ENCODE results near the gene KRT32.

KRT32 gene

DNA sequence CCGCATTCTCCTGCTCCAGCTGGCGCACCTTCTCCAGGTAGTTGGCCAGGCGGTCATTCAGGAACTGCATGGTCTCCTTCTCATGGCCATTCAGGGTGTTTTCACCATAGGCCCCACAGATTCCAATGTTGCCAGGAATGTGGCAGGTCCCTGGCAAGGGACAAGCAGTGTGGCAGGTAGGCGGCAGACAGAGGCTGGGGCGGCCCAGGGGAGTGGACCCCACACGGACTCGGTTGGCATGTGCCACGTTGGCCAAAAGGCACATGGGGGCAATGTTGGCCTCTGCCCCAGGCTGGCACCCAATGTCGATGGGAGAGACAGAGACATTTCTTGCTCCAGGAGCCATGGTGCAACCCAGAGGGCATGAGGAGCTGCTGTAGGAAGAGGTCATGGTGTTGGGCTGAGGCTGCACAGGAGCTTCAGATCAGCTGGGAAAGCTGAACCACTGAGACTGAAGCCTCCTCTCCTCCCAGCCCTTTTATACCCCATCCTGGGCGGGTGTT lies 26.6 kb downstream of the KRT32 start, which contains the start of gene KRT38:
TSS of gene KRT38 (minus strand) at position 453 of the 503 bp plus-strand sequence. CDS start at position 391, 62 bp downstream.
- H3K27me3 ChIP-seq (replicated peaks): no peaks in the 10 kb centered on the region
- no peak within 1 kb of the TSS for H3K4me3 ChIP-seq (ENCODE audit: low read depth, low read length)
- in situ Hi-C loops (cut with HindIII; ENCODE audit: low pct_ligation_motif_present, low sequenced_read_pairs): no loop called here
- TF ChIP-seq, protein P1, sequence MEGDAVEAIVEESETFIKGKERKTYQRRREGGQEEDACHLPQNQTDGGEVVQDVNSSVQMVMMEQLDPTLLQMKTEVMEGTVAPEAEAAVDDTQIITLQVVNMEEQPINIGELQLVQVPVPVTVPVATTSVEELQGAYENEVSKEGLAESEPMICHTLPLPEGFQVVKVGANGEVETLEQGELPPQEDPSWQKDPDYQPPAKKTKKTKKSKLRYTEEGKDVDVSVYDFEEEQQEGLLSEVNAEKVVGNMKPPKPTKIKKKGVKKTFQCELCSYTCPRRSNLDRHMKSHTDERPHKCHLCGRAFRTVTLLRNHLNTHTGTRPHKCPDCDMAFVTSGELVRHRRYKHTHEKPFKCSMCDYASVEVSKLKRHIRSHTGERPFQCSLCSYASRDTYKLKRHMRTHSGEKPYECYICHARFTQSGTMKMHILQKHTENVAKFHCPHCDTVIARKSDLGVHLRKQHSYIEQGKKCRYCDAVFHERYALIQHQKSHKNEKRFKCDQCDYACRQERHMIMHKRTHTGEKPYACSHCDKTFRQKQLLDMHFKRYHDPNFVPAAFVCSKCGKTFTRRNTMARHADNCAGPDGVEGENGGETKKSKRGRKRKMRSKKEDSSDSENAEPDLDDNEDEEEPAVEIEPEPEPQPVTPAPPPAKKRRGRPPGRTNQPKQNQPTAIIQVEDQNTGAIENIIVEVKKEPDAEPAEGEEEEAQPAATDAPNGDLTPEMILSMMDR (IDR thresholded peaks at IDR 0.05; ENCODE audit: low read depth, low read length, missing control alignments): no peak
- H3K27ac ChIP-seq: no peak within 1 kb of the TSS
- H3K36me3 ChIP-seq (replicated peaks): no peaks in the 10 kb centered on the region
- no peak for DNase-seq

DNA sequence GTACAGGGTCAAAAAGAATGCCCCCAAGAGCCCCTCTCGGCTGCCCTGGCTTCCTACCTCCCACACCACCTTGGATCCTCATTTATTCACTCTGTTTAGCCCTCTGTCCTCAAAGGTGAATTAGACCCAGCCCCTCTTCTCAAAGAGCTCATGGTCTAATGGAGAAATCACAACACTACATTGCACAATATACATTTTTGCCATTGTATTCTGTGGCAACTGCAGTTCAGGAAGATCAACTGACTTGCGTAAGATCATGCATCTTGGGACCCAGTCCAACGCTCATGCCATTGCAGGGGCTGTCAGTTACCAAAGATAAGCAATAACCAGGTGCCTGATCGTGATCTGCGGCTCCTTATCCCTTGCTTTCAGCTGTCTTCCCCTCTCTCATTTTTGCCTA lies 27.8 kb downstream of the KRT32 start:
- DNase-seq: no peak
- H3K36me3 ChIP-seq (replicated peaks): no peaks in the 10 kb centered on the region
- TF ChIP-seq, protein P1 (IDR thresholded peaks at IDR 0.05; ENCODE audit: low read depth, low read length, missing control alignments): no peak
- no peak overlapping the region for H3K4me3 ChIP-seq (ENCODE audit: low read depth, low read length)
- H3K27me3 ChIP-seq (replicated peaks): no peaks in the 10 kb centered on the region
- in situ Hi-C loops (cut with HindIII; ENCODE audit: low pct_ligation_motif_present, low sequenced_read_pairs): no loop called here
- H3K27ac ChIP-seq: no peak overlapping the region

DNA sequence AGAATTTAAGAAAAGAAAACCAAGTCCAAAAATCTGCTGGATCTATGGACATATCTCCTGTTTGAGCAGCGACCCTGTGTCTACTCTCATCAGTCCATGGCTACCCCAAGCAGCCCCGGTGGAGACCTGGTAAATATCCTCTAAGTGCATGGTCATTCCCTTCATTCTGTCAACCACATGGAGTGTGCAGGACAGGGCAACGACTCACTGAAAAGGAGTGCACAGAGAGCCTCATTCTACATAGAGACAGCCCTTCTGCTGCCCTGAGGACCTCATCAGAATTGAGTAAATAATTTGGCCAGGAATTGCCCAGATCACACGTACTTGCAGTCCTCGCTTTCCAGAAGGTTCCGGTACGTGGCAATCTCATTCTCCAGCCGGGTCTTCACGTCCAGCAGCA lies 29.4 kb downstream of the KRT32 start:
- Histone ChIP-seq H3K4me3 (ENCODE audit: low read depth, low read length) (no peak overlapping the region), H3K27me3 (replicated peaks) (no peaks in the 10 kb centered on the region), H3K27ac (no peak overlapping the region), H3K36me3 (replicated peaks) (no peaks in the 10 kb centered on the region)
- TF ChIP-seq, protein P1 (IDR thresholded peaks at IDR 0.05; ENCODE audit: low read depth, low read length, missing control alignments): no peak
- in situ Hi-C loops (cut with HindIII; ENCODE audit: low pct_ligation_motif_present, low sequenced_read_pairs): no loop called here
- DNase-seq: no peak

DNA sequence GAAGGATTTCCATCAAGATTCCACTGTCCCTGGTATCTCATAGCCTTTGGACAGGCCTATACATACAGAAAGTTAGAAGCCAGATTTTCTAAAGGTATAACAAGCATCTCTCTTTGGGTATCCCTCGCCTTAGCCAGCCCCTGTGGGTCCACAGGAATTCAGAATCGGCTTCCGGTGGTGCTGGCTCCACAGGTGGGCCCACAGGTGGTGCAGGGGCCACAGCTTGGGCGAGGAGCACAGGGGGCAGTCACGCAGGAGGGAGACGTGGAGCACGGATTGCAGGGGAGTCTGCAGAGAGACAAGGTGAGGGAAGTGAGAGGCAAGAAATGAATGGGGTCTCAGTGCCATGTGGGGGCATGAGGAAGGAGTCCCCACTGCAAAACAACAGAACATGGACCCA lies 29.9 kb downstream of the KRT32 start:
- TF ChIP-seq, protein P1 (IDR thresholded peaks at IDR 0.05; ENCODE audit: low read depth, low read length, missing control alignments): no peak
- no peaks in the 10 kb centered on the region for H3K27me3 ChIP-seq (replicated peaks)
- in situ Hi-C loops (cut with HindIII; ENCODE audit: low pct_ligation_motif_present, low sequenced_read_pairs): no loop called here
- H3K4me3 ChIP-seq (ENCODE audit: low read depth, low read length): no peak overlapping the region
- no peak for DNase-seq
- H3K27ac ChIP-seq: no peak overlapping the region
- H3K36me3 ChIP-seq (replicated peaks): no peaks in the 10 kb centered on the region

DNA sequence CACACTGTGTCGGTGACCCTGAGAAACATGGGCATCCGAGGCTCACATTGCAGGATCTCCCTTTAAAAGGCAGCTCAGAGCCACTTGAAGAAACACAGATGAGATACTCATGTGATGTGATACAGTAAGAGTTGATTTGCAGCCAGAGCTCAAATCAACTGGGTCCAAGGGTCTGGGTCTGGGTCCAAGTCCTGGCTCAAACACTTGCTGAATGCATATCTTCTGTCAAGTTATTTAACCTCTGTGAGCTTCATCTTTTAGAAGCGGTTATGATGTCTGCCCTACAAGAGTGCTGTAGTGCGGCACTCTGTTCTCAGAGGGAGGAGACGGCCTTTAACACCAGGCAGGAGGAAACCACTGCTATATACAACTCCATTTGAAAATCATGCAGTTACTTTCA lies 32.8 kb downstream of the KRT32 start:
- Histone ChIP-seq H3K36me3 (replicated peaks) (no peaks in the 10 kb centered on the region), H3K27me3 (replicated peaks) (no peaks in the 10 kb centered on the region), H3K27ac (no peak overlapping the region), H3K4me3 (ENCODE audit: low read depth, low read length) (no peak overlapping the region)
- TF ChIP-seq, protein P1 (IDR thresholded peaks at IDR 0.05; ENCODE audit: low read depth, low read length, missing control alignments): no peak
- in situ Hi-C loops (cut with HindIII; ENCODE audit: low pct_ligation_motif_present, low sequenced_read_pairs): no loop called here
- no peak for DNase-seq

DNA sequence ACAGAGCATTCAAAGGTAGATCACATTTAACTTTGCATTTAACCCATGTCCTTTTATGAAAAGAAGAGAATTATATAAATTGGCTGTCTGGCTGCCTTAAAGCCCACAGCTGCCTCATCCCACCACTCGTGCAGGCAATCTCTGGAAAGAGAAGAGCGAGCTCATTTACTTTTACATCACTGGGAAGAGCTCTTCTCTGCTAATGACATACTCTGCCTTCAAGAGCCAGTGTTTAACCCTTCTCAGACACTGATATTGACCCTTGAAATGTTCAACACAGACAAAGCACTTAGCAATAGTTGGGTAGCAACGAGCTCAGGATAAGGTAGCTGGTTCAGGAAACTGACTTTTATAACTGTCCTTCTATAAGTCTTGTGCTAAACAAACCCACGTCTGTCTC lies 33.2 kb downstream of the KRT32 start:
- Histone ChIP-seq H3K27ac (no peak overlapping the region), H3K27me3 (replicated peaks) (no peaks in the 10 kb centered on the region), H3K36me3 (replicated peaks) (no peaks in the 10 kb centered on the region), H3K4me3 (ENCODE audit: low read depth, low read length) (no peak overlapping the region)
- DNase-seq: no peak
- in situ Hi-C loops (cut with HindIII; ENCODE audit: low pct_ligation_motif_present, low sequenced_read_pairs): no loop called here
- TF ChIP-seq, protein P1 (IDR thresholded peaks at IDR 0.05; ENCODE audit: low read depth, low read length, missing control alignments): no peak

Measured in brain microvascular endothelial cell (primary cell).